NCI-H1105 (cell line): ENCODE measurements around the gene RARG.
A peak's percentile ranks its signal among the peaks of the same experiment; 100 is the strongest.

Experiments used
- DNase-seq: peaks from one replicate; lab custom pipeline; 2025; lab: John Stamatoyannopoulos, UW

The RARG gene

GRCh38 chr12:53231921-53232645 is at the start of gene RARG:
RARG (minus strand) TSS chr12:53232209; CDS start chr12:53227545, 4,664 bp downstream.
- no peak for DNase-seq

DNA sequence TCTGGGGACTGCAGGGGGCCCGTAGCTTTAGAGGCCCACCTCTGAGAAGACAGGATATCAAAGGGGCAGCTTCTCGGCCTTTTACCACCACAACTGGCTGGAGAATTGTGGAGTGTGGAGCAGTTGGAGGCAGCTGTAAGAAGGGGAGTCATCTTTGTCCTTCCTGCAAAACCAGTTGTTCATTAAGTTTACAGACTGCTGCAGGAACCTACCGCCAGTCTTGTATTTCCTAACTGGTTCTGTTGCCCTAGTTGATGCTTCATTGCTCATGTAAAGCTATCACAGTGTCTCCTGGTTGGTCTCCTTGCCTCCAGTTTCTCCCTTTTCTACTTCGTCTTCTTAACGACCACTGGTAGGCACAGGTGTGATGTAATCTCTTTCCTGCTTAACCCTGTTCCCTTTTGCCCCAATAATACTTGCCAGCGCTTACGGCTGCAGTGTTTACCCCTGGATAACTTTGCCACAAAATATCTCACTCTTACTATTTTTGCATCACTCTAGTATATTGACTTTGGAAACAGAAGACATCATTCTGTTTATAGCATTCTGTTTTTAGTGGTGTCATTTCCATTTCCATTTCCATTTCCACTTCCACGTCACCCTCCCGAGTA is 48.0 kb upstream of the RARG start:
- no peak for DNase-seq

GRCh38 chr12:53279283-53279869 is 47.4 kb upstream of the RARG start:
- no peak for DNase-seq

DNA sequence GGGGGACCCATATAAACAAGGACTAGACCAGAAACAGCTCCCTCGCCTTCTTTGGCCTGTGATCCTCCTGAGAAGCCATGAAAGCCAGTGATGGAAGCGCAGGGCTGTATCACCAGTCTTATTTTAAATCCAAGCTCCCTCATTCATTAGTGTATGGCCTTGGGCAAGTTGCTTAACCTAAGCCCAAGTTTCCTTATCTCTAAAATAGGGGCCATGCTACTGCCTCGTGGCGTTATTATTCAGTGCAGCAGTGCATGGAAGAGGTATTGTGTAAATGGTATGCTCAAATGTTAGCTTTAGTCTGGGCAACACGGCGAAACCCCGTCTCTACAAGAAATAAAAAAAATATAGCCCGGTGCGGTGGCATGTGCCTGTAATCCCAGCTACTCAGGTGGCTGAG is 46.0 kb upstream of the RARG start:
- DNase-seq: no peak

GRCh38 chr12:53276511-53276910 is 44.5 kb upstream of the RARG start:
- no peak for DNase-seq

DNA sequence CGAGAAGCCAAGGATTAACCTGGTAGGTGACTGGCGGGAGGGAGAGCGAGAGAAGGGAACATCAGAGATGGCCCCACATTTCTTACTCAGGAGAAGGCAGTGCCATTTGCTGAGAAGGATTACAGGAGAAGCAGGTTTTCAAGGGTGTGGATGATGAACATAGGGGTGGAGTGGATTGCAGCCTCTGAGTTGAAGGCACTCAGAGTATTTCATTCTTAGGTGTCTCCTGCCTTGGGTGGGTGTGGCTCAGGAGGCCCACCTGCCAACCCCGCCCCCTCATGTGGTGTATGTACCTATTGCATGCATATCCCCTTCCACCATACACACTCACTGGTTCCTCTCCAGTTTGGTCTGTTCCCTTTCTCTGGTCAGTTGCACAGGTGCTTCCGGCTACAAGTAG is 42.4 kb upstream of the RARG start:
- DNase-seq: no peak

- no peak for DNase-seq
These were observed 36.9 kb upstream of the RARG start for GRCh38 chr12:53268630-53269562.

- peak; percentile 32 for DNase-seq
These were observed 36.1 kb upstream of the RARG start, which contains the start of gene ESPL1 for GRCh38 chr12:53267999-53268629. ESPL1 (plus strand) TSS chr12:53268299; CDS start chr12:53268767, 468 bp downstream.

DNA sequence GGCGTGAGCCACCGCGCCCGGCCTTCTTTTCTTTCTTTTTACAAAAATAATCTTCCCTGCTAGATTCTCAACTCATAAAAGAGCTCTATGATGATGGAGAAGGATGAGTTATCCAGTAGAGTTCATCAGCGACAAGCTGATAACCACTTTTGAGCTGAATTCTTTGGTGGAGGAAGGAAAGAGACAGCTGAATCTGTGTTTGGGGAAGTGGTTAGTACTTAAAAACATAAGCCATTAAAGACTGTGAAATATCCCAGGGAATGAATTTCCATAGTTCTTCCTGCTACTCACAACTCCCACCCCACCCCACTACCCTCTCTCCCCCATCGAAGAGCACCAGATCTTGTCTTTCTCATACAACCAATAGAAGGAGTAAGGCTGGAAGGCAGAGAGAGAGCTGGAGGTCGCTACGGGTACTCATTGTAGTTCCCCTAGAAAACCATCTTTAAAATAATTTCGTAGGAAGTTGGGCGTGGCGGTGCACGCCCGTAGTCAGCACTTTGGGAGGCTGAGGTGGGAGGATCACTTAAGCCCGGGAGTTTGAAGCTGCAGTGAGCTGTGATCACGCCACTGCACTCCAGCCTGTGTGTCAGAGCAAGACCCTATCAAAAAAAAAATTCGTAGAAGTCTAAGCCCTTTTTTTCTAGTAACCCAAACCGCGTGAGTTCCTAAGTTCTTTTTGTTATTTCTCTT is 35.4 kb upstream of the RARG start:
- no peak for DNase-seq

GRCh38 chr12:53265783-53266182 is 33.8 kb upstream of the RARG start:
- DNase-seq: no peak

DNA sequence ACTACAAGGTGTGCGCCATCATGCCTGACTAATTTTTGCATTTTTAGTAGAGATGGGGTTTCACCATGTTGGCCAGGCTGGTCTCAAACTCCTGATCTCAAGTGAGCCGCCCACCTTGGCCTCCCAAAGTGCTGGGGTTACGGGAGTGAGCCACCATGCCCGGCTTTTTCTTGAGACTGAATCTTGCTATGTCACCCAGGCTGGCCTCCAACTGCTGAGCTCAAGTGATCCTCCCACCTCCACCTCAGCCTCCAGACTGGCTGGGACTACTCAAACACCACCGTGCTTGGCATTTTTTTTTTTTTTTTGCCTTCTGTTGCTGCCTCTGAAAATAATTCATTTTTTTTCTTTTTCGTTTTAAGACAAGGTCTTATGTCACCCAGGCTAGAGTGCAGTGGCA is 27.9 kb upstream of the RARG start:
- DNase-seq: no peak

DNA sequence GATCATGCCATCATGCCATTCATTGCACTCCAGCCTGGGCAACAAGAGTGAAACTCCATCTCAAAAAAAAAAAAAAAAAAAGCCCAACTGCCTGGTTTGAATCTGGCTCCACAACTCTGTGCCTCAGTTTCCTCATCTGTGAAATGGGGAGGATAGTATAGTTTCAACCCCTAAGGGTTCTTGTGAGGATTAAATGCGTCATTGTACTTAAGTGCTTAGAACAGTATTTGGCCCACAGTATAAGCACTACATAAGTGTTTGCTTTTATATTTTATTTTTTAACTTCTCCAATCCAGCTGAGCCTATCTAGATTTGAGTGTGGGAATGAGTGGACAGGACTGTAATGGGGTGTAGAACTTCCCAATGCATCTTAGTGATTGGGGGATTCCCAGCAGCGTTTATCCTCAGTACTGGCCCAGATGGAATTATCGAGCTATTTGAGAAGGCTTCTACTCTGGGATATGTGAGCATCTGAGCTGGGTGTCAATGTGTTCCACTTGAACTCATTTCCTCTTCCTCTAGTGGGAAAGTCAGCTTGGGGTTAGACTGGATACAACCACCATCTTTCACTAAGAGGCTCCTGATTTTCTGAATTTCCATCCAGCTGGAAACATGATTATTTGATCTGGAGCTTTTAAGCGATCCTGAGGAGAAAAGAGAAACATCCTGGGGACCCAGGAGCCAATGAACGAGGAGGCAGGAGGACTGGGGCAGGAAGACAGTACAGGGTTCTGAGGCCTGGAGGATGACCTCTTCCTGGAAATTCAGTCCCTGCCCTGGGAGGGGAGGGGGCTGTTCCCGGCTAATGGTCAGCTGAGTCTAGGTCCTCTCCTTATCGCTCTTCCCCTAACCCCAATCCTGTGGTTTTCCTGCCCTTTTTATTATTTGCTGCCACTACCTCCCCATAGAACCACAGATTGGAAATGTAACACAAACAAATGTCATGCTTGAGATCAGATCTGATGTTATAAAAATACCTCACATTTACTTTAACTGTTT is 26.8 kb upstream of the RARG start:
- DNase-seq: no peak

DNA sequence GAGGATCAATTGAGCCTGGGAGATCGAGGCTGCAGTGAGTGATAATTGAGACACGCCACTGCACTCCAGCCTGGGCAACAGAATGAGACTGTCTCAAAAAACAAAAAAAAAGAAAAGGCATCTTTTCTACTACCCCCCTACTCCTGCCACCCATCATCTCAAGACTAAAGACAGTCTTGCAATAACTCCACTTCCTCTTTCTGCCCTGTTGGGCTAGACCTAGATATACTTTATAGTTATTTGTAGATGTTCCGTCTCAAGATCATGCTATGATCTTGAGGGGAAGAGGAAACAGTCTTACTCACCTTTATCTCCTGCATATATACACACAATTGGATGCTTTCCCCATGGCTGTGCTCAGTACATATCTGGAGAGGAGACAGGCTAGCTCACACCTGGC is 24.0 kb upstream of the RARG start:
- no peak for DNase-seq

GRCh38 chr12:53254816-53255545 is 23.0 kb upstream of the RARG start:
- no peak for DNase-seq

DNA sequence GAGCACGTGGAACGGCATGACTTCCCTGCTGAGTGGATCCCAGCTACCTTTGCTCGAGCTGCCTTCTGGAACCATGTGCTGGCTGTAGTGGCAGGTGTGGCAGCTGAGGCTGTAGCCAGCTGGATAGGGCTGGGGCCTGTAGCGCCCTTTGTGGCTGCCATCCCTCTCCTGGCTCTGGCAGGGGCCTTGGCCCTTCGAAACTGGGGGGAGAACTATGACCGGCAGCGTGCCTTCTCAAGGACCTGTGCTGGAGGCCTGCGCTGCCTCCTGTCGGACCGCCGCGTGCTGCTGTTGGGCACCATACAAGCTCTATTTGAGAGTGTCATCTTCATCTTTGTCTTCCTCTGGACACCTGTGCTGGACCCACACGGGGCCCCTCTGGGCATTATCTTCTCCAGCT is 21.3 kb upstream of the RARG start:
- DNase-seq: no peak

DNA sequence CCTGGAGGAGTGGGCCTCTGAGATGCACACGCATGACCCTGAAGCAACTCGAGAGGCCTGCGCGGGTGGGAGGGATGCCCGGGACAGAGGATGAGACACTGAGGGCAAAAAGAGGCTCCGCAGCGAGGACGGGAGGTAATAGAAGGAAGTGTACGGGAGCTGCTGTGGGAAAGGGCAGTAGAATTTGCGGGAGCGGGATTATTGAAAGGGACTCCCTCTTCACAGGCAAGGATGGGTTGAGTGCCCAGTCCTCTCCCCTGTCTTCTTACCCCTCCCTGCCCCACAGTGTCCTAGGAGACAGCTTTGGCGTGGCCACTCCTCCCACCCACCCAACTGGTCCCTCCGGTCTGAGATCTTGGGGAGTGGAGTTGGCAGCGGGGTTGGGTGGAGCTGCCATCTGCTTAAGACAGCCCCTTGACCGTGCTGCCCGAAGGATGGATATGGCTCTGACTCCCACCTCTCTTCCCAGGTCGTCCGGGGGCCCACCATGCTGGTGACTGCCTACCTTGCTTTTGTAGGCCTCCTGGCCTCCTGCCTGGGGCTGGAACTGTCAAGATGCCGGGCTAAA is 20.4 kb upstream of the RARG start:
- DNase-seq: no peak

DNA sequence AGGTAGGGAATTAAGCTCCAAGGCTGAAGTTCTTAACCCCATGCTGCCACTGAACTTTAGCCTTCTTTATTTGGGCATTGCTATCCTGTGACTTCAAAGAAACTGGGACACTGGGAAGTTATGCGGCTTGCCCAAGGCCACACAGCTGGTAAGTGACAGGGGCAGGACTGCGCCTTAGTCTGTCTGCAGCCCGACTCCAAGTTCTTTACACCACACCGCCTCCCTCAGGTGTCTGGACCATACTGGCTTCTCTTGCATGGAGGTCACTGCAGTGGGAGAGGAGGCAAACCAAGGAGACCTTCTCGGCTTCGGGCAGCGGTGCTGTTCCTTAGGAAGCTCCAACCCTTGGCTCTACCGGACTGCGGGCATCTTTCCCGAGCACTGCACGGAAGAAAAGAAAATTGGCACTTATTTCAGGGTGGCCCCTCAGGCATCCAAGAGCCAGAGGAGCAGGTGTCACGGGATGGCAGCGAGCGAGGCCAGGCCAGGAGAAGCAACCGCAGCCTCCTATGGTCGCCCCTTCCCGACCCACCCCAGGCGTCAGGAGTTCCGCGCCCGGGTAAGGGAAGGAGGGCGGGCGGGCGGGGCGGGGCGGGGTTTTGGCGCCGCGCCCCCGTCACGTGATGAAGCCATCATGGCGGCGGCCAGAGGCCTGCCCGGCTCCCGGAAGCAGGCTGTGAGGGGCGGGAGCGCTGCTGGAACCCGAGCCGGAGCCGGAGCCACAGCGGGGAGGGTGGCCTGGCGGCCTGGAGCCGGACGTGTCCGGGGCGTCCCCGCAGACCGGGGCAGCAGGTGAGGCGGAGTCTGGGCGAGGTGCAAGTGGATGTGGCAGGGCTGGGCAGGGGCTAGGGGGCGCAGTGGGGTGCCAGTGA is 19.7 kb upstream of the RARG start:
- DNase-seq: peak; percentile 28

DNA sequence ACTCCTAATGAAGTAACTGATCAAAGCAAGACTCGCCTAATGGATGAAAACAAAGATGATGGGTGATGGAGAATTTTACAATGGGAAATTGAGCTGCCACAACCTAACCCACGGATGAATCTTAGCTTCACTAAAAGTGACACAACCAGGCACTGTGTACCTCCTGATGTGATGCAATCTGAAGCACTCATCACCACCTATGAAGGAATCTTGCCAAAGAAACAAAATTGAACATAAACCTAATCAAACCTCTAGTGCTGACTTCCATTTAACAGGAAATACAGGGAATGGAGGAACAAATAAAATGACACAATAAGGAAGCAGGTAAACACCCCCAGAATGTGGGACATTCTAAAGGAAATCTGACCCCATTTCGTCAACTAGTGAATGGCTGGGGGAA is 13.3 kb upstream of the RARG start:
- DNase-seq: no peak
